T-helper 17 cell (primary cell): ENCODE results near the gene ZNF488. TPM values are rescaled to one million over a fixed set of nuclear protein-coding genes. Genes with fewer than 3 reads are reported as not detected.

Experiments
- ATAC-seq: fragments of 150-1000 bp; cut with Tn5 transposase; 2 replicates; pipeline ENCODE4 v1.10.0; 2021; ENCODE audit warnings: mild to moderate bottlenecking, moderate library complexity
- DNase-seq, 3 donors: peaks; one replicate each; pipeline versions ENCODE4 v3.0.0 to v3.0.0-alpha.2; 2020 to 2021
- H3K9me3 ChIP-seq: one replicate; pipeline ENCODE4 v1.7.0; 2013; ENCODE audit warnings: low read length, mild to moderate bottlenecking; ENCODE audit not compliant: control insufficient read depth, poor library complexity, severe bottlenecking
- H3K27ac Mint-ChIP-seq: one replicate; pipeline ENCODE4 v1.8.0; 2022; ENCODE audit warnings: mild to moderate bottlenecking, moderate library complexity, mixed read lengths
- H3K27me3 Mint-ChIP-seq: one replicate; pipeline ENCODE4 v1.8.0; 2022; ENCODE audit warnings: mixed read lengths
- H3K36me3 Mint-ChIP-seq: one replicate; pipeline ENCODE4 v1.8.0; 2022; ENCODE audit warnings: low read depth, mixed read lengths
- H3K4me1 Mint-ChIP-seq: one replicate; pipeline ENCODE4 v1.8.0; 2022; ENCODE audit warnings: mild to moderate bottlenecking, mixed read lengths
- H3K4me3 Mint-ChIP-seq: one replicate; pipeline ENCODE4 v1.8.0; 2022; ENCODE audit warnings: mild to moderate bottlenecking, moderate library complexity, mixed read lengths
- total RNA-seq, 4 donors: library from RNA in 2 of 4; stranded (reverse) in 2 of 4; gene quantifications; one replicate each; pipeline ENCODE4 v1.2.3 and lab custom pipeline; 2022 to 2026

ZNF488 gene
- total RNA-seq, 2 donors from 2014 or later: not detected

DNA sequence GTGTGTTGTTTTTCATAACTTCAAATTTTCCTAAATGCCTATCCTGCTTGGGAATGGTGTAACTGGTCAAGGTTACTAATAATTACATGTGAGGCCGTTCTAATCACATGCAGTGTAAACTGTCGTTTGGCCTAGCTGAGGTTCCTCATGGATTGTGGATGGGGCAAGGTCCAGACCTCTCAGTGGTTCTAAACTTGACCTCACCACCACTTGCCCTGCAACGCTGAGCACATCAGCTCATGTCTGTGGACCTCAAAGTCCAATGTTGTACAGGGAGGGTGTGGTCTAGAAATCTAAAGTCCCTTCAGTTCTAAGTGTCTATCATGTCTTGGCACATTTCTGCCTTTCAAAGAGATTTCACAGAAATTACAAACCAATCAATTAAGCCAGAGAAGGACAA lies 20.3 kb downstream of the ZNF488 start:
- Mint-ChIP-seq H3K27me3 (peaks cover 20% of the 10 kb centered on the region), H3K4me1 (peaks cover 4% of the 10 kb centered on the region), H3K4me3 (no peak overlapping the region), H3K36me3 (no peaks in the 10 kb centered on the region), H3K27ac (peak overlapping the region; percentile 16)
- ATAC-seq (no peak), DNase-seq (no peak)
- no peaks in the 10 kb centered on the region for H3K9me3 ChIP-seq

DNA sequence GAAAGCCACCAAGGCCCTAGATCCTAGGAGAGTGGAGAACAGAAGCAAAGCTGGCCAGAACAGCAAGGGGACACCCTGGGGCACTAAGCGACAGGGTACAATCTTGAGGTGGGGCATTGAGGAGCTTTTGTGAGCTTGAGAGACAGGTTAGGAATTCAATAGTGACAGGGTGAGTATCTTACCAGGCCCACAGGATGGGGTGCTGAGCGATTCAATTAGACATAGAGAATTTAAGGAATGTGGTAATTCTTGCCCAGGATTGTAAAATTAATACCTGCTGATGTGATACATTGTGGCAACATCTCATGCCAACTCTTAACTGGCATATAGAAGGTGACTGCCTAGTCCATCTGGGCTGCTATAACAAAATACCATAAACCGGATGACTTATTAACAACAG lies 21.9 kb downstream of the ZNF488 start:
- DNase-seq: no peak
- no peaks in the 10 kb centered on the region for H3K9me3 ChIP-seq
- no peak overlapping the region for H3K4me3 Mint-ChIP-seq
- H3K36me3 Mint-ChIP-seq: no peaks in the 10 kb centered on the region
- ATAC-seq: no peak
- peaks cover 4% of the 10 kb centered on the region for H3K4me1 Mint-ChIP-seq
- peaks cover 20% of the 10 kb centered on the region for H3K27me3 Mint-ChIP-seq
- H3K27ac Mint-ChIP-seq: no peak overlapping the region

DNA sequence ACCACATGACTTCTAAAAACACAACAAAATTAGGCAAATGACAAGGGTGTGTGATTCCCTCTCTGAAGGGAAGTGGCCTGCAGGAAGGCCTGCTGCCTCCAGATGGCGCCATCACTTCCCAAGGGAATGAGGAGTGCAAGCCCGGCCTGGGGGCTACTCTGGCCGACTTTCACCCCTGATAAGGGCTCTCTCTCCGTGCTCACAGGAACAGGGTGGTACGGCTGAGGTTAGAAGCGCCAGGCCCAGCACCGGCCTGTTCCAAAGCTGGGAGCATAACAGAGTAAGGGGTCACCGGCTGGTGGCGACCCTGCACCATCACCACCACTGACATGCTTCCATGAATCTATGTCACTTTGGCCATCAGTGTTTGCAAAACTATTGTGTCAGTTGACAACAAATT lies 22.8 kb downstream of the ZNF488 start:
- no peak for DNase-seq
- no peak for ATAC-seq
- no peak overlapping the region for H3K4me3 Mint-ChIP-seq

DNA sequence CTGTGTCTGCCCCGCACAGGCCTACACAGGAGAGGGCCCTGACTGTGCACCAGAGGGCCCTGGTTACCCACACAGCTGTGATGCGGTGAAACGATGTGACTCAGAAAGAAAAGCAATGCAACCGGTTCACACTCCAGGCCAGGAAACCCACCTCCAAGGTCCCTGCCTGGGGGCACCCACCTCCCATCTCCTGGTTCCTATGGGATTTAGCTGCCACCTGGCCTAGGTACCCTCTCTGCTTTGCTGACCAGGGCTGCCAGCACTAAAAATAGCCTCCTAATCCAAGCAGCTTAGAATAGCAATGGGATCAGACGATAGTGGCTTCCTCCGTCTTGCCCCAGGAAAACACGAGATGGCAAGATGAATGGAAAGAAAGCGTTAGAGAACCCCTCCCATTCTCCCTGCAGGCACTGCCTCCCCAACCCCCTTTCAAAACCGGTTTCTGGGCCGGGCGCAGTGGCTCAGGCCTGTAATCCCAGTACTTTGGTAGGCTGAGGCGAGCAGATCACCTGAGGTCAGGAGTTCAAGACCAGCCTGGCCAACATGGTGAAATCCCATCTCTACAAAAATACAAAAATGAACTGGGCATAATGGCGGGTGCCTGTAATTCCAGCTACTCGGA lies 23.6 kb downstream of the ZNF488 start:
- Mint-ChIP-seq H3K4me3 (no peak overlapping the region), H3K27me3 (peaks cover 12% of the 10 kb centered on the region), H3K27ac (no peak overlapping the region), H3K4me1 (no peaks in the 10 kb centered on the region), H3K36me3 (no peaks in the 10 kb centered on the region)
- no peak for ATAC-seq
- DNase-seq: no peak
- H3K9me3 ChIP-seq: no peaks in the 10 kb centered on the region

More for the DNA sequence above, 22.8 kb downstream of the ZNF488 start:
- no peaks in the 10 kb centered on the region for H3K36me3 Mint-ChIP-seq
- H3K4me1 Mint-ChIP-seq: peaks cover 4% of the 10 kb centered on the region
- H3K9me3 ChIP-seq: no peaks in the 10 kb centered on the region
- H3K27me3 Mint-ChIP-seq: peaks cover 20% of the 10 kb centered on the region
- H3K27ac Mint-ChIP-seq: no peak overlapping the region

DNA sequence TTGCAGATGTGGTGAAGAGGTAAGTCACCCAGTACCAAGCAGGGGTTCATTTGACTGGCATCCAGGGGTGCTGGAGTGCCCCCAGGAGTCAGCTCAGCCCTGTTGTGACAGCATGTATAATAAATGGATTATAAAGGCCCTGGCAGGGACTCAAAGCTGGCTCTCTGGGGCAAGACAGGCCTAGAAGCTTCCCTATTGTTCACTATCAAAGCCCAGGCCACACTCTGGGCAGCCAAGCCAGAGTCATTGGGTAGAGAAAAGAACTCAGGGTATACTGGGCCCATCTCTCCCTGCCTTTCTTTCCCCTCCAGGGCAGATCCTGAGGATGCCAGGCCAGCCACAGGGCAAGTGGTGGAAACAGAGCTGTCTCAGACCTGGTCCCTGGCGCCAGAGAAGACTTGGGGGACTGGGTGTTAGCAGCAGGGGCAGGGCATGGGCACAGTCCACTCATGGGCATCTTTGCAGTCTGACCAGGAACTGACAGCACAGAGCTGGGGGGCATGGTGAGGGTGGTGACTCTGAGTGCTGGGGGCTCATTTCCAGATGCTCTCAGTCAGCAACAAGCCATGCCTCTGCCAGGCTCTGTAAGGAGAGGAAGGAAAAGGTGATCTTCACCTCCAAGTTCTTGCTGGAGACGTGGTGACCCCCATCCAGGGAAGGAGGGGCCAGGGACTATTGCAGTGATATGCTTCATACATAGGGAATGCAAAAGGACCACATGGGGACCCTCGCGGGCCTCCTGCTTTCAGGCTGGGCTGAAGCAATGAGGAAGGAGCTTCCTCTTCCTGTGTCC lies 24.3 kb downstream of the ZNF488 start:
- peak overlapping the region; percentile 49 for H3K27ac Mint-ChIP-seq
- no peak overlapping the region for H3K4me3 Mint-ChIP-seq
- peaks cover 7% of the 10 kb centered on the region for H3K27me3 Mint-ChIP-seq
- H3K9me3 ChIP-seq: no peaks in the 10 kb centered on the region
- no peak for ATAC-seq
- no peaks in the 10 kb centered on the region for H3K4me1 Mint-ChIP-seq
- no peaks in the 10 kb centered on the region for H3K36me3 Mint-ChIP-seq
- no peak for DNase-seq

DNA sequence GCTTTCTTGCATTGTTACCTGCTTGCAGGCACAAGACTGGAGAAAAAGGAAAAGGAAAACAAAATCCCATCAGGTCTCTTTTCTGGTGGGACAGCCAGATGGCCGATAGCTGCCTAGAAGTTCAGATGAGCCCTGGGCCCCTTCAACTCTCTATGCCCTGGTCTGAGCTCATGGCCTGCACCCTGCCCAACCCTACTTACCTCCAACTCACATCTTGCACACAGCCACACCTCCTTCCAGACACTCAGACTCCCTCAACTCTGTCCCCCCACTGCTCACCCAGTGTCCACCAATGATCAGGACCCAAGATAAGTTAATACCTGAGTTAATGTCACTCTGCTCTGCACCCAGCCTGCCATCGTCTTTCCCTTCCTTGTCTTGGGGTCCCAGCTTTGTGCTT lies 25.0 kb downstream of the ZNF488 start:
- no peaks in the 10 kb centered on the region for H3K4me1 Mint-ChIP-seq
- no peaks in the 10 kb centered on the region for H3K9me3 ChIP-seq
- H3K27ac Mint-ChIP-seq: peak overlapping the region; percentile 49
- H3K36me3 Mint-ChIP-seq: no peaks in the 10 kb centered on the region
- H3K27me3 Mint-ChIP-seq: peaks cover 3% of the 10 kb centered on the region
- H3K4me3 Mint-ChIP-seq: no peak overlapping the region
- ATAC-seq (no peak), DNase-seq (no peak)

DNA sequence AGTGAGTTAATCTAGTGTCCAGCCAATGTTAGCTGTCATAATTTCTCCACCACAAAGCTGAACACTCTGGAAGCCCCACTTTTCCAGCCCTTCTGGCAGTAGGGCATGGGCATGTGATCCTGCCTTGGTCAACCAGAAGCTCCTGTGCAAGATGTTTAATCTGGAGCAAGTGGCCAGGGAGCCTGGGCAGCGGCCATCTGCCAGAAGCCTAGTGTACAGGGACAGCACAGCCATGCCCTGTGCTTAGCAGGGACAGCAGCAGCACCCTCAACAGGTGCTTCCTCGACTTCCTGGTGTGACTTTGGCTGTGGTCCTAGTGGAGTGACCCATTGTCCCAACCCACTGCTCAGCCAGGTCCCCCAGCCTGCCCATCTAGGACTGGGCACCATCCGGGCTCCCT lies 25.6 kb downstream of the ZNF488 start:
- H3K4me3 Mint-ChIP-seq: no peak overlapping the region
- no peaks in the 10 kb centered on the region for H3K9me3 ChIP-seq
- H3K4me1 Mint-ChIP-seq: no peaks in the 10 kb centered on the region
- no peaks in the 10 kb centered on the region for H3K27me3 Mint-ChIP-seq
- DNase-seq (no peak), ATAC-seq (no peak)
- H3K27ac Mint-ChIP-seq: no peak overlapping the region
- H3K36me3 Mint-ChIP-seq: no peaks in the 10 kb centered on the region

DNA sequence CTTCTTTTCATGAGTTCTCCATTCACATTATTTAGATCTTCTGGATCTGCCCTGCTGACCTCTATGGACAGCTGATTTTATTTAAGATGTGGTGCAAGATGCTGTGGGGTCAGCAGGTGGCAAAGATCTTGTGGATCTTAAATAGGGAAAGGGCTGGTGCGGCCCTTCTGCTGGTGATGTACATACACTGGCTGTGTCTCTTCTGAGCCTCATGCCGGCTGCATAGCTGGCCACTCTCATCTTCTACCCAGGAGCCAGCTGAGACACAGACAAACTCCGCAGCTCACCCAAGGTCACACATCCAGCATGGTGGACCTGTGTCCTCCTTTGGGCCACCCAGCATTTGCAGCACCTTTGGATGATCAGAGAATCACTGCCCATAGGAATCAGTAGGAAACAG lies 26.2 kb downstream of the ZNF488 start:
- ATAC-seq (no peak), DNase-seq (no peak)
- Mint-ChIP-seq H3K36me3 (no peaks in the 10 kb centered on the region), H3K4me1 (no peaks in the 10 kb centered on the region), H3K27ac (no peak overlapping the region), H3K4me3 (no peak overlapping the region), H3K27me3 (no peaks in the 10 kb centered on the region)
- no peaks in the 10 kb centered on the region for H3K9me3 ChIP-seq

DNA sequence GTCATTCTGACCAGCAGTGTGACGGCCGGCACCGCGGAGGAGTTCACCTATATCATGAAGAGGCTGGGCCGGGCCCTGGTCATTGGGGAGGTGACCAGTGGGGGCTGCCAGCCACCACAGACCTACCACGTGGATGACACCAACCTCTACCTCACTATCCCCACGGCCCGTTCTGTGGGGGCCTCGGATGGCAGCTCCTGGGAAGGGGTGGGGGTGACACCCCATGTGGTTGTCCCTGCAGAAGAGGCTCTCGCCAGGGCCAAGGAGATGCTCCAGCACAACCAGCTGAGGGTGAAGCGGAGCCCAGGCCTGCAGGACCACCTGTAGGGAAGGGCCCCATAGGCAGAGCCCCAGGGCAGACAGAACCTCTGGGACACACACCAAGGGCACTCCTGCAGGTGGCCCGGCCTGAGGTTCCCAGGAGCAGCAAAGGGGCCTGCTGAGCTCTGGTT lies 26.9 kb downstream of the ZNF488 start:
- Mint-ChIP-seq H3K27ac (no peak overlapping the region), H3K36me3 (no peaks in the 10 kb centered on the region), H3K27me3 (no peaks in the 10 kb centered on the region), H3K4me3 (no peak overlapping the region), H3K4me1 (no peaks in the 10 kb centered on the region)
- DNase-seq (no peak), ATAC-seq (no peak)
- no peaks in the 10 kb centered on the region for H3K9me3 ChIP-seq

DNA sequence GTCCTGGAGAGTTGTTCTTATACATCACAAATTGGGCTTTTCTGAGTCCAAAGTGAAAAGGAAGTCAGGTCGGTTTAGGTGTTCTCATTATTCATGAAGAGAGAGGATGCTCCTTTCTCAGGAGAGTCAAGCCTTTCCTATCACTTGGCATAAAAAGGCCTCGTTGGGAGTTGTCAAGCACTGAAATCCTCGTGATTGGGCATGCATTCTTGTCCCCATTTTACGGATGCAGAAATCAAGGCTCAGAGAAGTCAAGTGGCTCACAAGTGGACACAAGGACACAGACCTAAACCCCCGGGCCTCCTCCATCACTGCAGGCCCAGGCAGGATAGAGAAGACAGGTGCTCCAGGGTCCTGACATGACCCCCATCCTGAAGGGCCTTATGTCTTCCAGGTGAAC lies 27.4 kb downstream of the ZNF488 start:
- no peaks in the 10 kb centered on the region for H3K4me1 Mint-ChIP-seq
- H3K4me3 Mint-ChIP-seq: no peak overlapping the region
- ATAC-seq: no peak
- no peaks in the 10 kb centered on the region for H3K27me3 Mint-ChIP-seq
- no peaks in the 10 kb centered on the region for H3K9me3 ChIP-seq
- no peak overlapping the region for H3K27ac Mint-ChIP-seq
- H3K36me3 Mint-ChIP-seq: no peaks in the 10 kb centered on the region
- no peak for DNase-seq

DNA sequence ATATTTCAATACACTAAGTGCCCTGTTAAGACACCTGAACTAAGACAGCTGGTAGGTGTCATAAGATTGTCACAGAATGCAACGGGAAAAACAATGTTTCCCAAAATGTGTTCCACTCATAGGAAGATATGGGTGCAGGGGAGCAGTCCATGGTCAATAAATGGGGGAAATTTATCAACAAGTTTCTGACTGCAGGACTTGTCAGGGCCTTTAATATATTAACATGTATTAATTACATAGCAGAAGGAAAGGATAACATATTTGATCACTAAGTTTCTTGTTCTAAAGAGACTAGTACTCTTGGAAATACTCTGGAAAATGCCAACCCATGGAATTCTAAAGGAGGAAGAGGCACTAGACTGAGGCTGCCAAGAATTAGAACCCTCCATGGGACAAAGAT lies 29.2 kb downstream of the ZNF488 start:
- H3K4me3 Mint-ChIP-seq: no peak overlapping the region
- H3K36me3 Mint-ChIP-seq: no peaks in the 10 kb centered on the region
- H3K27ac Mint-ChIP-seq: no peak overlapping the region
- DNase-seq (no peak), ATAC-seq (no peak)
- no peaks in the 10 kb centered on the region for H3K4me1 Mint-ChIP-seq
- H3K9me3 ChIP-seq: no peaks in the 10 kb centered on the region
- H3K27me3 Mint-ChIP-seq: peaks cover 3% of the 10 kb centered on the region

DNA sequence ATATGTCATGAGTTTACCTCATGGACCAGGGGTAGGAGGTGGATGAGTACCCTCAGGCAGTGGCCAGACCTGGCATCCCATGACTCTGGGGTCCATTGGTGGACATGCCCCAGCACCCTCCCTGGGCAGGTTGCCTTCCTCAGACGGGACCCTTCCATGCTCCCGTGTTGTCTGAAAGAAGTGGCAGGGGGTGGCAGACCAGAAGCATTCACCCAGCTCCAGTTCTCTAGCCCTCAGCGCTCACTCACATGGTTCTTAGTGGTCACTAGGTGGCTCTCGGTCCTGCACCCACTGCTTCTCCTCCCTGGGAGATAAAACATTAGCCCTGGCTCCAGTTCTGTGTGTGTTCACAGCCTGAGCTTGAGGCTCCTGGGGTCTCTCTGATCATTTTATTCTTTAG lies 29.9 kb downstream of the ZNF488 start:
- Mint-ChIP-seq H3K4me1 (no peaks in the 10 kb centered on the region), H3K36me3 (no peaks in the 10 kb centered on the region), H3K4me3 (no peak overlapping the region), H3K27me3 (peaks cover 6% of the 10 kb centered on the region), H3K27ac (peak overlapping the region; percentile 21)
- no peak for DNase-seq
- no peak for ATAC-seq
- no peaks in the 10 kb centered on the region for H3K9me3 ChIP-seq

DNA sequence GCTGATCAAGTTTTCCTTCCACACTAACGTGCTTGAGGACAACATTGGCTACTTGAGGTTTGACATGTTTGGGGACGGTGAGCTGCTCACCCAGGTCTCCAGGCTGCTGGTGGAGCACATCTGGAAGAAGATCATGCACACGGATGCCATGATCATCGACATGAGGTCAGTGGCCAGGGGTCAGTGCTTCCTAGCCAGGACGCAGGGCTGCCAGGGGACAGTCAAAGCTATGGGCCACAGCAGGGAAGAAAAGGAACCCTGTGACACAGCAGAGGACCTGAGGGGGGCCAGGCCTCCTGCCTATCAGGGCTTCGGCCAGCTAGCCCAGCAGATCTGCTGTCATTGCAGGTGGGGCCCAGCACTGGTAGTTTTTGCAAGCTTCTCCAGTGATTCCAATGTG lies 30.7 kb downstream of the ZNF488 start:
- no peak overlapping the region for H3K4me3 Mint-ChIP-seq
- H3K4me1 Mint-ChIP-seq: no peaks in the 10 kb centered on the region
- H3K27ac Mint-ChIP-seq: no peak overlapping the region
- H3K36me3 Mint-ChIP-seq: no peaks in the 10 kb centered on the region
- DNase-seq: no peak
- no peak for ATAC-seq
- H3K9me3 ChIP-seq: no peaks in the 10 kb centered on the region
- peaks cover 6% of the 10 kb centered on the region for H3K27me3 Mint-ChIP-seq
